PC-9 (cell line): Measurements from ENCODE around the gene SUMF1.

Source experiments
- CTCF ChIP-seq: fragments of 200-600 bp; sonication (generic); conservative IDR thresholded peaks from 2 replicates; pipeline ENCODE4 v1.6.1; 2017; ENCODE audit warnings: mixed run types, antibody characterized with exemption, mild to moderate bottlenecking, moderate library complexity
- EZH2 ChIP-seq: fragments of 200-600 bp; sonication (generic); IDR thresholded peaks from 2 replicates; pipeline ENCODE4 v1.8.0; 2017; ENCODE audit warnings: antibody characterized with exemption, low read depth

GRCh38 chr3:4358273-4358672 lies 108.8 kb downstream of the SUMF1 start:
- no peak for TF ChIP-seq CTCF
- TF ChIP-seq EZH2, result no peak
